ENCODE results near the gene ZNF597. TPM values are rescaled to one million over a fixed set of nuclear protein-coding genes. Genes with fewer than 3 reads are reported as not detected.

ZNF597 gene
- total RNA-seq, 1 donor: 2.9 TPM

DNA sequence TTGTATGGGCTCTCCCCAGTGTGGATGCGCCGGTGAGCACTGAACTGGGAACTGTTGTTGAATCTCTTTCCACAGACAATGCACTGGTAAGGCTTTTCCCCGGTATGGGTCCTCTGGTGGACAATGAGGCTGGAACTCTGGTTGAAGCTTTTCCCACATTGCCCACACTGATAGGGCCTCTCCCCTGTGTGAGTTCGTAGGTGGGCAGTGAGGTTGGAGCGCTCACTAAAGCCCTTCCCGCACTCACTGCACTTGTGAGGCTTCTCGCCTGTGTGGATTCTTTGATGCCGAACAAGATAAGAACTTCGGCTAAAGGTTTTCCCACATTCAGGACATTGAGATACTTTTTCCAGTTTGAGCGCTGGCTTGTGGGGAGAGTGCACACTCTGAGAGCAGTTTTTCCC is 60.3 kb downstream of the ZNF597 start:
- peaks cover 3% of the 10 kb centered on the region for H4K20me1 ChIP-seq (ENCODE audit: insufficient read depth, low read length)
- H3K79me2 ChIP-seq (ENCODE audit: insufficient read depth, low read length): peaks cover 10% of the 10 kb centered on the region
- H3K36me3 ChIP-seq (ENCODE audit: insufficient read depth, low read length): peaks cover 43% of the 10 kb centered on the region
- no peak overlapping the region for H3K4me2 ChIP-seq (ENCODE audit: insufficient read depth, low read length)
- H3K27me3 ChIP-seq (ENCODE audit: insufficient read depth, low read length): no peaks in the 10 kb centered on the region
- no peak overlapping the region for H2AFZ ChIP-seq (ENCODE audit: low read length)
- H3K9me3 ChIP-seq (ENCODE audit: low read depth, low read length): peaks cover 45% of the 10 kb centered on the region
- H3K27ac ChIP-seq (ENCODE audit: low read depth, low read length): no peak overlapping the region
- TF ChIP-seq CTCF (IDR thresholded peaks at IDR 0.05; ENCODE audit: extremely low read depth, low read depth, low read length): no peak
- no peak overlapping the region for H3K4me3 ChIP-seq (ENCODE audit: insufficient read depth, low read length)
- DNase-seq (ENCODE audit: insufficient read length, low spot score, missing footprints): no peak
- H3K4me1 ChIP-seq (ENCODE audit: insufficient read depth, low read length): no peaks in the 10 kb centered on the region

Small RNA genes within 50 kb of the gene (small RNA-seq; reads per million reads assigned to genes)
- gene MIR6126: not detected

Other genes starting within 250 kb of the ZNF597 start
- 11.5 and 11.6 TPM in 2 replicates for gene ZNF200, start 208.3 kb downstream of the ZNF597 start, total RNA-seq
- under 0.01 TPM in 1 of 2 replicates, not detected in the other for gene MEFV, start 186.9 kb downstream of the ZNF597 start, total RNA-seq
- gene ZNF263, start 160.0 kb downstream of the ZNF597 start, total RNA-seq: 55.7 and 65.1 TPM in 2 replicates
- 3.8 and 6.5 TPM in 2 replicates for gene TIGD7, start 138.1 kb downstream of the ZNF597 start, total RNA-seq
- 21.8 and 26.1 TPM in 2 replicates for gene ZNF75A, start 138.0 kb downstream of the ZNF597 start, total RNA-seq
- gene OR2C1, start 87.6 kb downstream of the ZNF597 start, total RNA-seq: 0.29 TPM in 1 of 2 replicates, not detected in the other
- gene ZSCAN32, start 42.5 kb downstream of the ZNF597 start, total RNA-seq: 13.6 and 14.8 TPM in 2 replicates
- 9.7 and 11.2 TPM in 2 replicates for gene ZNF174, start 42.3 kb downstream of the ZNF597 start, total RNA-seq
- 19.7 and 27.5 TPM in 2 replicates for gene NAA60, start 176 bp upstream of the ZNF597 start, total RNA-seq
- gene C16orf90, start 52.0 kb upstream of the ZNF597 start, total RNA-seq: not detected in 2 replicates
- 17.0 and 18.6 TPM in 2 replicates for gene CLUAP1, start 57.5 kb upstream of the ZNF597 start, total RNA-seq
- under 0.01 and 0.29 TPM in 2 replicates for gene NLRC3, start 133.9 kb upstream of the ZNF597 start, total RNA-seq
- gene SLX4, start 168.1 kb upstream of the ZNF597 start, total RNA-seq: 4.0 and 4.7 TPM in 2 replicates
- 11.9 and 13.3 TPM in 2 replicates for gene DNASE1, start 211.2 kb upstream of the ZNF597 start, total RNA-seq

Measured in osteoblast (primary cell).